ENCODE measurements around the gene SRRM3.
"Not testable (repeated sequence)": the region's sequence is repeated elsewhere in the genome, so short reads cannot be mapped to it uniquely, and the experiment has no call there.

SRRM3 gene

GRCh38 chr7:76189276-76189675, 12.4 kb upstream of the SRRM3 start:
- DNase-seq (ENCODE audit: low spot score): no peak

GRCh38 chr7:76191783-76192240, 9.9 kb upstream of the SRRM3 start:
- DNase-seq (ENCODE audit: low spot score): no peak

- no peak for DNase-seq (ENCODE audit: low spot score)
These were observed 8.2 kb upstream of the SRRM3 start for GRCh38 chr7:76193466-76193865.

GRCh38 chr7:76193883-76194282, 7.8 kb upstream of the SRRM3 start:
- no peak for DNase-seq (ENCODE audit: low spot score)

GRCh38 chr7:76196786-76197185, 4.9 kb upstream of the SRRM3 start:
- no peak for DNase-seq (ENCODE audit: low spot score)

- no peak for DNase-seq (ENCODE audit: low spot score)
These were observed 3.5 kb upstream of the SRRM3 start for GRCh38 chr7:76198202-76198601.

GRCh38 chr7:76202666-76203030, 952 bp downstream of the SRRM3 start:
- DNase-seq (ENCODE audit: low spot score): no peak

- DNase-seq (ENCODE audit: low spot score): no peak
These were observed 2.5 kb downstream of the SRRM3 start for GRCh38 chr7:76204147-76204546.

- DNase-seq (ENCODE audit: low spot score): no peak
These were observed 4.9 kb downstream of the SRRM3 start for GRCh38 chr7:76206633-76207032.

- DNase-seq (ENCODE audit: low spot score): no peak
These were observed 7.6 kb downstream of the SRRM3 start for GRCh38 chr7:76209310-76209709.

- no peak for DNase-seq (ENCODE audit: low spot score)
These were observed 9.5 kb downstream of the SRRM3 start for GRCh38 chr7:76211216-76211615.

GRCh38 chr7:76215349-76215748, 13.7 kb downstream of the SRRM3 start:
- not testable (repeated sequence) for DNase-seq (ENCODE audit: low spot score)

- no peak for DNase-seq (ENCODE audit: low spot score)
These were observed 14.8 kb downstream of the SRRM3 start for GRCh38 chr7:76216381-76217082.

- no peak for DNase-seq (ENCODE audit: low spot score)
These were observed 16.4 kb downstream of the SRRM3 start for GRCh38 chr7:76217942-76218566.

GRCh38 chr7:76220185-76221057, 18.7 kb downstream of the SRRM3 start:
- peak; percentile 25 for DNase-seq (ENCODE audit: low spot score)

GRCh38 chr7:76222333-76222732, 20.6 kb downstream of the SRRM3 start:
- DNase-seq (ENCODE audit: low spot score): no peak

GRCh38 chr7:76222839-76223238, 21.1 kb downstream of the SRRM3 start:
- DNase-seq (ENCODE audit: low spot score): no peak

- no peak for DNase-seq (ENCODE audit: low spot score)
These were observed 21.7 kb downstream of the SRRM3 start for GRCh38 chr7:76223286-76223972.

- no peak for DNase-seq (ENCODE audit: low spot score)
These were observed 23.0 kb downstream of the SRRM3 start for GRCh38 chr7:76224695-76225094.

GRCh38 chr7:76225379-76225778, 23.7 kb downstream of the SRRM3 start:
- DNase-seq (ENCODE audit: low spot score): no peak

- no peak for DNase-seq (ENCODE audit: low spot score)
These were observed 24.3 kb downstream of the SRRM3 start for GRCh38 chr7:76225951-76226350.

GRCh38 chr7:76226878-76227423, 25.3 kb downstream of the SRRM3 start:
- not testable (repeated sequence) for DNase-seq (ENCODE audit: low spot score)

Data from pons (tissue), 1 donor.